ENCODE measurements around the gene SH2D4B.
A peak's percentile ranks its signal among the peaks of the same experiment; 100 is the strongest.

Gene SH2D4B

GRCh38 chr10:80491251-80492102 is 46.2 kb upstream of the SH2D4B start:
- Histone ChIP-seq H3K79me2 (ENCODE audit: insufficient read depth, low read length) (peaks cover 9% of the 10 kb centered on the region; the same call in 1 of the 2 replicates), H3K4me3 (ENCODE audit: low read depth, low read length, poor library complexity, severe bottlenecking) (no peak overlapping the region), H3K36me3 (ENCODE audit: insufficient read depth, low read length) (peaks cover 68% of the 10 kb centered on the region), H3K4me1 (ENCODE audit: insufficient read depth, low read length, severe bottlenecking) (peaks cover 13% of the 10 kb centered on the region), H3K27me3 (ENCODE audit: insufficient read depth, low read length) (no peaks in the 10 kb centered on the region), H3K9me2 (ENCODE audit: low read depth, low read length) (no peaks in the 10 kb centered on the region), H3K9ac (ENCODE audit: low read length) (no peak overlapping the region), H4K20me1 (ENCODE audit: insufficient read depth, low read length) (no peaks in the 10 kb centered on the region), H2AFZ (ENCODE audit: low read length) (no peak overlapping the region), H3K9me3 (ENCODE audit: low read length) (0 out of 2 replicates have a peak, but pooled peaks cover 4% of the 10 kb centered on the region), H3K4me2 (ENCODE audit: low read length) (no peak overlapping the region), H3K27ac (ENCODE audit: low read depth, low read length, poor library complexity, severe bottlenecking) (no peak overlapping the region), H3F3A (ENCODE audit: insufficient read depth, low read length) (no peaks in the 10 kb centered on the region)
- no peak for TF ChIP-seq CTCF (IDR thresholded peaks at IDR 0.05; ENCODE audit: low read length)
- TF ChIP-seq EZH2 (IDR thresholded peaks at IDR 0.05; ENCODE audit: borderline replicate concordance, low read length): no peak

- H3K27me3 ChIP-seq (ENCODE audit: insufficient read depth, low read length): no peaks in the 10 kb centered on the region
- 0 out of 2 replicates have a peak, but pooled peaks cover 4% of the 10 kb centered on the region for H3K9me3 ChIP-seq (ENCODE audit: low read length)
- peaks cover 10% of the 10 kb centered on the region; the same call in 1 of the 2 replicates for H3K79me2 ChIP-seq (ENCODE audit: insufficient read depth, low read length)
- no peak overlapping the region for H3K9ac ChIP-seq (ENCODE audit: low read length)
- no peaks in the 10 kb centered on the region for H3K9me2 ChIP-seq (ENCODE audit: low read depth, low read length)
- no peak for TF ChIP-seq CTCF (IDR thresholded peaks at IDR 0.05; ENCODE audit: low read length)
- no peak for TF ChIP-seq EZH2 (IDR thresholded peaks at IDR 0.05; ENCODE audit: borderline replicate concordance, low read length)
- H3F3A ChIP-seq (ENCODE audit: insufficient read depth, low read length): no peaks in the 10 kb centered on the region
- H4K20me1 ChIP-seq (ENCODE audit: insufficient read depth, low read length): no peaks in the 10 kb centered on the region
- H3K4me2 ChIP-seq (ENCODE audit: low read length): peak overlapping the region; percentile 18; the same call in 1 of the 2 replicates
- peak overlapping the region; percentile 59 for H3K27ac ChIP-seq (ENCODE audit: low read depth, low read length, poor library complexity, severe bottlenecking)
- peaks cover 15% of the 10 kb centered on the region for H3K4me1 ChIP-seq (ENCODE audit: insufficient read depth, low read length, severe bottlenecking)
- no peak overlapping the region for H2AFZ ChIP-seq (ENCODE audit: low read length)
- H3K36me3 ChIP-seq (ENCODE audit: insufficient read depth, low read length): peaks cover 80% of the 10 kb centered on the region
- H3K4me3 ChIP-seq (ENCODE audit: low read depth, low read length, poor library complexity, severe bottlenecking): no peak overlapping the region
These were observed 44.7 kb upstream of the SH2D4B start for GRCh38 chr10:80492848-80493521.

- Histone ChIP-seq H3K27me3 (ENCODE audit: insufficient read depth, low read length) (no peaks in the 10 kb centered on the region), H3K4me1 (ENCODE audit: insufficient read depth, low read length, severe bottlenecking) (peaks cover 21% of the 10 kb centered on the region), H4K20me1 (ENCODE audit: insufficient read depth, low read length) (no peaks in the 10 kb centered on the region), H3K79me2 (ENCODE audit: insufficient read depth, low read length) (peaks cover 10% of the 10 kb centered on the region; the same call in 1 of the 2 replicates), H3K36me3 (ENCODE audit: insufficient read depth, low read length) (peaks cover 80% of the 10 kb centered on the region), H3F3A (ENCODE audit: insufficient read depth, low read length) (no peaks in the 10 kb centered on the region), H3K4me2 (ENCODE audit: low read length) (peak overlapping the region; percentile 18; the same call in 1 of the 2 replicates), H3K9me3 (ENCODE audit: low read length) (0 out of 2 replicates have a peak, but pooled peaks cover 4% of the 10 kb centered on the region), H3K9me2 (ENCODE audit: low read depth, low read length) (no peaks in the 10 kb centered on the region), H3K4me3 (ENCODE audit: low read depth, low read length, poor library complexity, severe bottlenecking) (no peak overlapping the region), H3K9ac (ENCODE audit: low read length) (no peak overlapping the region), H3K27ac (ENCODE audit: low read depth, low read length, poor library complexity, severe bottlenecking) (peak overlapping the region; percentile 59), H2AFZ (ENCODE audit: low read length) (no peak overlapping the region)
- TF ChIP-seq EZH2 (IDR thresholded peaks at IDR 0.05; ENCODE audit: borderline replicate concordance, low read length) (no peak), CTCF (IDR thresholded peaks at IDR 0.05; ENCODE audit: low read length) (no peak)
These were observed 44.1 kb upstream of the SH2D4B start for GRCh38 chr10:80493522-80494051.

Measured in OCI-LY1 (cell line).